GM19455 (cell line): Measurements from ENCODE around the gene THADA.
"Not testable (repeated sequence)": the region's sequence is repeated elsewhere in the genome, so short reads cannot be mapped to it uniquely, and the experiment has no call there.

Source experiments
- ATAC-seq: cut with Tn5 transposase; IDR thresholded peaks from one replicate; pipeline ENCODE4 v1.9.1; 2021; ENCODE audit not compliant: unreplicated experiment

THADA gene

GRCh38 chr2:43419876-43420275, 176.0 kb downstream of the THADA start:
- no peak for ATAC-seq

DNA sequence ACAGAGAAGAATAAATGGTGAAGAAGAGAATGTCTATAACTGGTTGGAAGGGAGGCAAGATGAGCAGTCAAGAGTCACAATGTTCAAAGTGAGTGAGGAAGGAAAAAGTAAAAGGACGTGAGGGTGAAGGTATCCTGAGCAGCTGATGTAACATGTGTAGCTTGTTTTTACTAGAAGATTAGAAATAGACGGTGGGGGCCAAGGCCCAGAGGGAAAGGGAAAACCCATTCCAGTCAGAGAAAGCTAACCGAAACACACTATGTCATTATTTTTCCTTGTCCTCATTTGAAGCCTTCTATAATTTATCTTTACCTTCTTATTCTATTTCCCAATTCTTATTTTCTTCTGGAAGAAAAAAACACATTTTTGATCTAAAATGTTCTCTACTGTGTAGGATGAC, 176.6 kb downstream of the THADA start:
- no peak for ATAC-seq

GRCh38 chr2:43418680-43419079, 177.2 kb downstream of the THADA start:
- no peak for ATAC-seq

DNA sequence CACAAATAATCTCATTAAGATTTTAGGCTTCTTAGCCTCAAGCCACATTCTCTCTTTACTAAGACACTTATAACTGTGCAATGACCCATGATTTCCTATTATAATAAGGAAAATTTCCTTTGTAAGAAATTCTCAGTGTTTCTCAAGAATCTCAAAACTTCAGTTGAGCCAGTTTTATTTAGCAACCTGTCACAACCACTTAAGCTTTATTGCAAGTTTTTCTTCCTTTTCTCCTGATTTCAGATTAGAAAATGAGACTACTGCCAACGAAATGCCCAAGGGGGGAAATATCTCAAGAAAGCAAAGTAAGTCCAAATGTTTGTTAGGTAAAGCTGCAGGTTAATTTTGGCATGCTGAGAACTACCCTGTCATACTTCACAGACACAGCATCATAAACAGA, 178.5 kb downstream of the THADA start:
- ATAC-seq: no peak

DNA sequence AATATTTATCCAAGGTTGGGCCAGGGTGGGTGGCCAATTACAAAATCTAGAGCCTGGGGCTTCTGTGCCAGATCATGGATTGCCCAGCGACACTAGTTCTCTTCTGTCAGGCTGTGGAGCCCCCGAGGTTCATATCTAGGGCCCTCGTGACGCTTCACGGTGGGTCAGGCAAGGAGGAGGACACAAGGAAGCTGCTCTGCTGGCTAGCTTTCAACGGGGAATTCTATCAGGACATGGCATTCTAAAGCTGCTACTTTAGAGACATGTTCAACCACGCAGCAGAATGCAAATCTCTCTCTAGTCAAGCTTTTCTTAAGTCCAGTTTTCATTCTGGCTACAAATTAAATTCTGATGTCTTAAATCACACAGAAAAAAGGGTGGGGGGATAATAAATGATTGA, 180.2 kb downstream of the THADA start:
- ATAC-seq: no peak

DNA sequence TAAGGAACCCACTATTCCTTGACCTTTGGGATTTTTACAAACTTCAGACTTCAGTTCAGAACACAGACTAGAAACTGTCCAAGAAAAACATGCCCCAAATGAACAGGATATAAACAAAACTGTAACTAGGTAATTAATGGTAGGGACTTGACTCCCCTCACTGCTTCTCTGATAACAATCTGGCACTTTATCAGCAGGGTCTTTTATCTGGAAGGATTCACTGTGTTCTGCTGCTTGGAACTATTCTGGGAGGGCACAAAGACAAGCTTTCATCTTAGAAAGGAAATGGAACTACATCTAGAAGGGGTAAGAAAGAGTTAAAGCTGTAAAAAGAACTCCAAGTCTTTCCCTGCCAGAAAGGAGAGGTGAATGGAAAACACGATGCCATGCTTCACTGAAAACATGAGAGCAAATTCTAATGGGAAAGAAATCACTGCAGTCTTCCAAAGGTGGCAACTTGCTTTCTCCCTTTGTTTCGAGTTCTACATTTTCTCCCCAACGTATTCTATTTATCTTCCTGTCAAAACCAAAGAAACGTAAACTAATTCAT, 181.2 kb downstream of the THADA start:
- ATAC-seq: no peak

DNA sequence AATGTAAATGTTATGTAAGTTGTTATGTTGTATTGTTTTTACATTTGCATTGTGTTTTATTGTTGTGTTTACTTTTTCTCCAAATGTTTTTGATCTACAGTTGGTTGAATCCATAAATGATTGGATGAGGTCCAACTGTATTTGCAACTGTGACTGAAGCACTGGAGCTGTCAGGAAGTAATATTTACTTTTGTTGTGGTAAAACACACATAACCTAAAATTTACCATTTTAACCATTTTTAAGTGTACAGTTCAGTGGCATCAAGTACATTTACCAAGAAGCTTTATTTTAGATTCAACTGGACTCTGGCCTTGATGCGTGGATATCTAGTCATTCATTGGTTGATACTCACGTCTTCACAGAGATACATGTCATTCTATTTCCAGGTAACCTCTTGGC, 181.8 kb downstream of the THADA start:
- no peak for ATAC-seq

DNA sequence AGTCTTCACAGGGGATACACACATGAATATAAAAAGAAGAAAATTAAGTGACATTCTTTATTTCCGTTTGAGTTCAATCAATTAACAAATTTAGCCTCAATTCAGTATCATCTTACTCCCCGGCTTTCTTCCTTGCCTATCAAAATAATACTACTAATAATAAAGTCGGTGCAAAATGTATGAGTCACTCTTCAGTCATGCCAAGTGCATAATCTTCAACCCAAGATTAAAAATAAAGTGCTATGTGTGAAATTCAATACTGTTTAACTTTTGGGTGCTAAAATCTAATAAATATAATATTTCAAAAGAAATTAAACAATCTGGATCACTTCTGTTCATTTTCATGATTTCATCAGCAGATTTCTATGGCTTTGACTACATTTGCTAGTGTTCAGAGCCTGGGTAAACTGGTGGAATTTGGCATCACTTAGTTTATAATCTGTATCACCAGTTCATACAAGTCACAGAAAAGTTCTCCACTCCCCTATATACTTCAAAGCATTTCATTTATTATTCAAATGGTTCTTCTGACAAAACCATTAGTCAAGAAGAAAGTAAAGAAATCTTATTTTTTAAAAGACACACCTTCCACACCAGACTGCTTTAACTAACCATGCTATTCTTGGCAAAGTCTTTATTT, 183.6 kb downstream of the THADA start:
- ATAC-seq: no peak

GRCh38 chr2:43410055-43410604, 185.7 kb downstream of the THADA start:
- ATAC-seq: no peak

GRCh38 chr2:43408407-43409160, 187.3 kb downstream of the THADA start:
- peak; percentile 76 for ATAC-seq

DNA sequence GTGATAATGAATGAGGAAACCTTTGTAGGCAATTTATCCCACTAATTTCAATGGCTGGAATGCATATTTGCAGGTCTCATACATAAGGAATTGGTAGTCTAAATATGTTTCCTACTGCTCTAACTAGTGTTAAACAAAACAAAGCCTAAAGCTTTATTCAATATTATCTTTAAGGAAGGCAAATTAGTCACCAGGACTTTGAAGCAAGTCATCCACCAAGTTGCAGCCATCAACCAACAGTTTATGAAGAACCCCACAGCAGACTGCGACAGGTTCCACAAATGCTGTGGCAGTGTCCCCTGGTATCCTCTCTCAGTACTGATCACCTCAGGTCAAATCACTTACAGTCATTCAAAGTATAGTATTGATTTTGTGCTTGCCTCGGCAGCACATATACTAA, 187.9 kb downstream of the THADA start:
- ATAC-seq: peak; percentile 63

DNA sequence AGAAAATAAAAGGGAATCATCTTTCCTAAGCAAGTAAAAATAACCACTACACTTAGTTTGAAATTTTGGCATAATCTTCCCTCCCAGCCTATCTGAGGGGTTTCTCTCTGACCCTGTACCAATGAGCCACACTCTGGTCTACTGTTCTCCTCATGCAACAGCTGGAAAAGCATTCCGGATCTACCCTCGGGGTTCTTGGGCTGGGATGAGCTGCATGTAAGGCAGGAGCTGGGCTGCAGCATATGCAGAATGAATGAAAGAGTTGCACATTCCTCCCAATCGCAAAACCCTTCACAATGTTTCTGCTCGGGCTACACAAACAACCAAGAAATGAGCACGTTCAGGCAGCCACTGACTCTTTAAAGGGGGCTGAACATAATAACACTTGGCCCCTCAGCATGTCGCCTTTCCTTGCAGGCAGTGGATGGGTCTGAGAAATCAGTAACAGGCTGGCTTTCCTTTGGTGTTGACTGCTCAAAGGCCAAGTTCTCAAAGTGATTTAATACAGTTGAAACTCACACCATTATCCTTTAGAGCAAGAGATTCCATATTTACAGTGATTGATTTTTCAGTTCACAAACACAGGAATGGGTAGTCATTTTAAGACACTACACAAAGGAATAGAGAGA, 189.1 kb downstream of the THADA start:
- ATAC-seq: no peak

DNA sequence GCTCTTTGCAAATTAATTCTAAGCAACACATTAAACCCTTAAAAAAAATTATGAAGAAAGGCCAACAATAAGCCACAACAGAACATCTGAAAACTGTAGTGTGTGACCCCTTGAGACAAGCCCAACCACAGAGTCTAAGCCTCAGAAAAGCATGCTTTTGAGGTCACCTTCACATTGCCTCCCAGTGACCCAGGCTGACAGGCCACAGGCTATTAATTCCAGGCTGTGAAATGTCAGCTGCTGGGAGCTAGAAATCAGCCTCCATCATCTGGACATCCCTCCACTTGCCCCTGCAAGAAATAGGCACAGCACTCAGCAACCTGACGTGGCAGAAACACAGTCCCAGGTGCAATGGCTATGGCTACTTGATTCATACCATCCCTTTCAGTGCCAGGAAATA, 190.0 kb downstream of the THADA start:
- no peak for ATAC-seq

GRCh38 chr2:43402452-43402937, 193.3 kb downstream of the THADA start:
- peak; percentile 38 for ATAC-seq

GRCh38 chr2:43402002-43402401, 193.8 kb downstream of the THADA start:
- peak; percentile 89 for ATAC-seq

GRCh38 chr2:43400508-43400907, 195.3 kb downstream of the THADA start:
- ATAC-seq: no peak

GRCh38 chr2:43399515-43400264, 196.1 kb downstream of the THADA start:
- ATAC-seq: no peak

- no peak for ATAC-seq
These were observed 196.7 kb downstream of the THADA start for GRCh38 chr2:43399098-43399497.

- ATAC-seq: no peak
These were observed 198.0 kb downstream of the THADA start for GRCh38 chr2:43397821-43398220.

GRCh38 chr2:43397411-43397810, 198.4 kb downstream of the THADA start:
- no peak for ATAC-seq

DNA sequence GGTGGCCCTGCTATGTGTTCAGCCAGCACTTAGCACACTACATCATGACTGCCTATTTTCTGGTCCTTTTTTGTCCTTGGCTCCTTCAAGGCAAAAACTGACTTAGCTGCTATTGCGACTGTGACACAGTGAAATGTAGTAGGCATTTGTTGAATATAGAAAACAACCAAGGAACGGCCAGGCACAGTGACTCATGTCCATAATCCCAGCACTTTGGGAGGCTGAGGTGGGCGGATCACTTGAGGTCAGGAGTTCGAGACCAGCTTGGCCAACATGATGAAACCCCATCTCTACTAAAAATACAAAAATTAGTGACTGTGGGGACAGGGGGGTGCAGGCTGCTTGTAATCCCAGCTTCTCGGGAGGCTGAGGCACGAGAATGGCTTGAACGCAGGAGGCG, 199.5 kb downstream of the THADA start:
- ATAC-seq: not testable (repeated sequence)
